ENCODE data around the gene SCAF1. TPM values are rescaled to one million over a fixed set of nuclear protein-coding genes. Genes with fewer than 3 reads are reported as not detected.

SCAF1 gene
- total and polyA plus RNA-seq, 10 of the 15 experiments (the other 5 are each of a cell fraction or from before 2014, with no cell fraction given): 0.18 to 77.0 (median 5.3) TPM

DNA sequence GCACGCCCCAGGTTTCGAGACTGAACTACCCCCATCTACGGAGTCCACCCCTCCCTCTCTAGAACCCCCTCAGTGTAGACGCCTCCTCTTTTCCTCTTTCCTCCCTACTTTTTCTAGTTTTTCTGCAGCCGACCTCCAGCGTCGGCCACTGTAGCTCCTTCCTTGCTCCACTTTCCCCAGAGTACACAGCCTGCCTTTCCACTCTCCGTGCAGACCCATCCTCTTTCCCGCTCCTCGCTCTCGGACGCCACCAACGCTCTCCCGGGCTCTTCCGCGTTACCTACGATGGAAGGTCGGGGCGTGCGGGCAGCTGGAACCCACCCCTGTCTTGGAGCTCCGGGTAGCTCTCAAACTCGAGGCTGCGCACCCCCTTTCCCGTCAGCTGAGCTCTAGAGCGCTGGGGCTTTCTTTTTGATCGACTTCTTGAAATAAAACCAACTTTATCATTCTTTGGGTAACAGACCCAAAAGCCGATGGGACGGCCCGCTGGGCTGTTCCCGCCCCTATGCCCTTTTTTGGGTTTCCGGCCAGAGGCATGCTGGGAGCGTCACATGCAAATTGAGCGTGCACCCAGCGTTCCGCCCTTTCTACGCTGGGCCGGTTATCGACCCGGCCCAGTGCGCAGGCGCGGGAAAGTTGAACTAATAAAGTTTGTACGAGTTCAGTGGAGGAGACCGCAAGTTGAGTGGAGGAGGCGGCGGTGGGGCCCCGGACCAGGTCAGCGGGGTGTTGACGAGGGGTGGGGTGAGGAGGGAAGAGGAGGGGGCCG, 23.5 kb downstream of the SCAF1 start, which contains the start of the genes BCL2L12 and IRF3 (continued):
- TF ChIP-seq, protein P1, sequence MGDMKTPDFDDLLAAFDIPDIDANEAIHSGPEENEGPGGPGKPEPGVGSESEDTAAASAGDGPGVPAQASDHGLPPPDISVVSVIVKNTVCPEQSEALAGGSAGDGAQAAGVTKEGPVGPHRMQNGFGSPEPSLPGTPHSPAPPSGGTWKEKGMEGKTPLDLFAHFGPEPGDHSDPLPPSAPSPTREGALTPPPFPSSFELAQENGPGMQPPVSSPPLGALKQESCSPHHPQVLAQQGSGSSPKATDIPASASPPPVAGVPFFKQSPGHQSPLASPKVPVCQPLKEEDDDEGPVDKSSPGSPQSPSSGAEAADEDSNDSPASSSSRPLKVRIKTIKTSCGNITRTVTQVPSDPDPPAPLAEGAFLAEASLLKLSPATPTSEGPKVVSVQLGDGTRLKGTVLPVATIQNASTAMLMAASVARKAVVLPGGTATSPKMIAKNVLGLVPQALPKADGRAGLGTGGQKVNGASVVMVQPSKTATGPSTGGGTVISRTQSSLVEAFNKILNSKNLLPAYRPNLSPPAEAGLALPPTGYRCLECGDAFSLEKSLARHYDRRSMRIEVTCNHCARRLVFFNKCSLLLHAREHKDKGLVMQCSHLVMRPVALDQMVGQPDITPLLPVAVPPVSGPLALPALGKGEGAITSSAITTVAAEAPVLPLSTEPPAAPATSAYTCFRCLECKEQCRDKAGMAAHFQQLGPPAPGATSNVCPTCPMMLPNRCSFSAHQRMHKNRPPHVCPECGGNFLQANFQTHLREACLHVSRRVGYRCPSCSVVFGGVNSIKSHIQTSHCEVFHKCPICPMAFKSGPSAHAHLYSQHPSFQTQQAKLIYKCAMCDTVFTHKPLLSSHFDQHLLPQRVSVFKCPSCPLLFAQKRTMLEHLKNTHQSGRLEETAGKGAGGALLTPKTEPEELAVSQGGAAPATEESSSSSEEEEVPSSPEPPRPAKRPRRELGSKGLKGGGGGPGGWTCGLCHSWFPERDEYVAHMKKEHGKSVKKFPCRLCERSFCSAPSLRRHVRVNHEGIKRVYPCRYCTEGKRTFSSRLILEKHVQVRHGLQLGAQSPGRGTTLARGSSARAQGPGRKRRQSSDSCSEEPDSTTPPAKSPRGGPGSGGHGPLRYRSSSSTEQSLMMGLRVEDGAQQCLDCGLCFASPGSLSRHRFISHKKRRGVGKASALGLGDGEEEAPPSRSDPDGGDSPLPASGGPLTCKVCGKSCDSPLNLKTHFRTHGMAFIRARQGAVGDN (IDR thresholded peaks at IDR 0.05): no peak
- TF ChIP-seq NKRF (conservative IDR thresholded peaks at IDR 0.05) (peak; percentile 68; the same call in 1 of the 2 replicates), NR2F1 (conservative IDR thresholded peaks at IDR 0.05) (0 out of 2 replicates have a peak, but pooled peaks have one; percentile 14), CEBPB (IDR thresholded peaks at IDR 0.05; ENCODE audit: borderline replicate concordance in 1 of 2, low read depth in 2 of 2, low read length in 2 of 2) (no peak), KAT2A (conservative IDR thresholded peaks at IDR 0.05; ENCODE audit: control insufficient read depth, low read depth, low read length) (no peak), SMAD1 (IDR thresholded peaks at IDR 0.05; ENCODE audit: low read depth, partially characterized antibody) (no peak), EP300 (IDR thresholded peaks at IDR 0.05; ENCODE audit: borderline replicate concordance in 1 of 2, control insufficient read depth in 1 of 2, low read depth in 2 of 2, low read length in 2 of 2) (no peak), HCFC1 (IDR thresholded peaks at IDR 0.05; ENCODE audit: low read length) (peak; percentile 10), HDAC6 (IDR thresholded peaks at IDR 0.05; ENCODE audit: unreplicated experiment) (no peak)
- TF ChIP-seq, protein P2, sequence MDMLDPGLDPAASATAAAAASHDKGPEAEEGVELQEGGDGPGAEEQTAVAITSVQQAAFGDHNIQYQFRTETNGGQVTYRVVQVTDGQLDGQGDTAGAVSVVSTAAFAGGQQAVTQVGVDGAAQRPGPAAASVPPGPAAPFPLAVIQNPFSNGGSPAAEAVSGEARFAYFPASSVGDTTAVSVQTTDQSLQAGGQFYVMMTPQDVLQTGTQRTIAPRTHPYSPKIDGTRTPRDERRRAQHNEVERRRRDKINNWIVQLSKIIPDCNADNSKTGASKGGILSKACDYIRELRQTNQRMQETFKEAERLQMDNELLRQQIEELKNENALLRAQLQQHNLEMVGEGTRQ (IDR thresholded peaks at IDR 0.05; ENCODE audit: borderline replicate concordance, low read depth, low read length): no peak; the same call in 1 of the 2 replicates
- TF ChIP-seq, protein P3, sequence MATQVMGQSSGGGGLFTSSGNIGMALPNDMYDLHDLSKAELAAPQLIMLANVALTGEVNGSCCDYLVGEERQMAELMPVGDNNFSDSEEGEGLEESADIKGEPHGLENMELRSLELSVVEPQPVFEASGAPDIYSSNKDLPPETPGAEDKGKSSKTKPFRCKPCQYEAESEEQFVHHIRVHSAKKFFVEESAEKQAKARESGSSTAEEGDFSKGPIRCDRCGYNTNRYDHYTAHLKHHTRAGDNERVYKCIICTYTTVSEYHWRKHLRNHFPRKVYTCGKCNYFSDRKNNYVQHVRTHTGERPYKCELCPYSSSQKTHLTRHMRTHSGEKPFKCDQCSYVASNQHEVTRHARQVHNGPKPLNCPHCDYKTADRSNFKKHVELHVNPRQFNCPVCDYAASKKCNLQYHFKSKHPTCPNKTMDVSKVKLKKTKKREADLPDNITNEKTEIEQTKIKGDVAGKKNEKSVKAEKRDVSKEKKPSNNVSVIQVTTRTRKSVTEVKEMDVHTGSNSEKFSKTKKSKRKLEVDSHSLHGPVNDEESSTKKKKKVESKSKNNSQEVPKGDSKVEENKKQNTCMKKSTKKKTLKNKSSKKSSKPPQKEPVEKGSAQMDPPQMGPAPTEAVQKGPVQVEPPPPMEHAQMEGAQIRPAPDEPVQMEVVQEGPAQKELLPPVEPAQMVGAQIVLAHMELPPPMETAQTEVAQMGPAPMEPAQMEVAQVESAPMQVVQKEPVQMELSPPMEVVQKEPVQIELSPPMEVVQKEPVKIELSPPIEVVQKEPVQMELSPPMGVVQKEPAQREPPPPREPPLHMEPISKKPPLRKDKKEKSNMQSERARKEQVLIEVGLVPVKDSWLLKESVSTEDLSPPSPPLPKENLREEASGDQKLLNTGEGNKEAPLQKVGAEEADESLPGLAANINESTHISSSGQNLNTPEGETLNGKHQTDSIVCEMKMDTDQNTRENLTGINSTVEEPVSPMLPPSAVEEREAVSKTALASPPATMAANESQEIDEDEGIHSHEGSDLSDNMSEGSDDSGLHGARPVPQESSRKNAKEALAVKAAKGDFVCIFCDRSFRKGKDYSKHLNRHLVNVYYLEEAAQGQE (IDR thresholded peaks at IDR 0.05; ENCODE audit: low read depth, low read length): no peak
- TF ChIP-seq, protein P4, sequence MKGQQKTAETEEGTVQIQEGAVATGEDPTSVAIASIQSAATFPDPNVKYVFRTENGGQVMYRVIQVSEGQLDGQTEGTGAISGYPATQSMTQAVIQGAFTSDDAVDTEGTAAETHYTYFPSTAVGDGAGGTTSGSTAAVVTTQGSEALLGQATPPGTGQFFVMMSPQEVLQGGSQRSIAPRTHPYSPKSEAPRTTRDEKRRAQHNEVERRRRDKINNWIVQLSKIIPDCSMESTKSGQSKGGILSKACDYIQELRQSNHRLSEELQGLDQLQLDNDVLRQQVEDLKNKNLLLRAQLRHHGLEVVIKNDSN (IDR thresholded peaks at IDR 0.05; ENCODE audit: borderline replicate concordance, extremely low read length, insufficient read depth, low read depth, low read length): no peak
